NCI-H510A (cell line): ENCODE data around the gene XAGE1A.
"Not testable (repeated sequence)": the region's sequence is repeated elsewhere in the genome, so short reads cannot be mapped to it uniquely, and the experiment has no call there.

Experiments used
- DNase-seq: peaks from one replicate; lab custom pipeline; 2025; lab: John Stamatoyannopoulos, UW

XAGE1A gene

GRCh38 chrX:52495545-52496418, at the start of gene XAGE1A:
Gene XAGE1A (plus strand): TSS chrX:52495808. CDS start chrX:52497362, 1,554 bp downstream.
- DNase-seq: not testable (repeated sequence)

GRCh38 chrX:52452031-52452430, 43.6 kb upstream of the XAGE1A start:
- not testable (repeated sequence) for DNase-seq

GRCh38 chrX:52471301-52471700, 24.3 kb upstream of the XAGE1A start:
- DNase-seq: not testable (repeated sequence)

- not testable (repeated sequence) for DNase-seq
These were observed 788 bp downstream of the XAGE1A start for GRCh38 chrX:52496419-52496772.

- DNase-seq: not testable (repeated sequence)
These were observed 5.8 kb downstream of the XAGE1A start for GRCh38 chrX:52501362-52501761.

GRCh38 chrX:52504551-52504950, 8.9 kb downstream of the XAGE1A start:
- no peak for DNase-seq

- no peak for DNase-seq
These were observed 11.7 kb downstream of the XAGE1A start for GRCh38 chrX:52507331-52507730.

GRCh38 chrX:52509916-52510315, 14.3 kb downstream of the XAGE1A start:
- no peak for DNase-seq

GRCh38 chrX:52511126-52511525, 15.5 kb downstream of the XAGE1A start:
- not testable (repeated sequence) for DNase-seq

GRCh38 chrX:52516110-52516986, 20.7 kb downstream of the XAGE1A start:
- DNase-seq: not testable (repeated sequence)

GRCh38 chrX:52516987-52517325, 21.3 kb downstream of the XAGE1A start, which contains the start of gene XAGE1B:
Gene XAGE1B (minus strand): TSS chrX:52517063. CDS start chrX:52515527, 1,536 bp downstream.
- not testable (repeated sequence) for DNase-seq

- DNase-seq: not testable (repeated sequence)
These were observed 45.4 kb downstream of the XAGE1A start for GRCh38 chrX:52541051-52541450.

GRCh38 chrX:52542311-52542710, 46.7 kb downstream of the XAGE1A start:
- DNase-seq: no peak

- DNase-seq: no peak
These were observed 48.7 kb downstream of the XAGE1A start for GRCh38 chrX:52544147-52544840.

- not testable (repeated sequence) for DNase-seq
These were observed 53.2 kb downstream of the XAGE1A start for GRCh38 chrX:52548769-52549168.
